Hepatocyte (in vitro differentiated cells): Measurements from ENCODE around the gene DUSP16.

Source experiments
- EZH2 ChIP-seq: fragments of 200-600 bp; sonication (generic); IDR thresholded peaks from 2 replicates; pipeline ENCODE4 v1.6.1; 2016; ENCODE audit warnings: antibody characterized with exemption, mild to moderate bottlenecking, borderline replicate concordance
- EZH2phosphoT487 ChIP-seq: fragments of 200-600 bp; sonication (generic); IDR thresholded peaks from one replicate; pipeline ENCODE4 v1.6.1; 2018; ENCODE audit warnings: antibody characterized with exemption, mild to moderate bottlenecking, low read depth, moderate library complexity; ENCODE audit not compliant: unreplicated experiment, severe bottlenecking
- TF ChIP-seq, protein P1 (sequence below): fragments of 200-600 bp; sonication (generic); IDR thresholded peaks from 2 replicates; pipeline ENCODE4 v1.5.1; 2016; ENCODE audit warnings: antibody characterized with exemption, mild to moderate bottlenecking; ENCODE audit not compliant: poor library complexity

DNA sequence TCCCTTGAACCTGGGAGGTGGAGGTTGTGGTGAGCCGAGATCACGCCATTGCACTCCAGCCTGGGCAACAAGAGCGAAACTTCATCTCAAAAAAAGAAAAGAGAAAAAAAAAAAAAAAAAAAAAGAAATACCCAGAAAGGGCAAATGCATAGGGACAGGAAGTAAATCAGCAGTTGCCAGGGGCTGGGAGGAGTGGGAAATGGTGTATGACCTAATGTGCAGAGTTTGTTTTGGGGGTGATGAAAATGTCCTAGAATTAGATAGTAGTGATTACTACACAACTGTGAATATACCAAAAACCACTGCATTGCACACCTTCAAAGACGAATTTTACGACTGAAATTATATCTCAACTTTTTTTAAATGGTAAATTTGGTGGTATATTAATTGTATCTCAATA, 20.4 kb downstream of the DUSP16 start:
- TF ChIP-seq, protein P1, sequence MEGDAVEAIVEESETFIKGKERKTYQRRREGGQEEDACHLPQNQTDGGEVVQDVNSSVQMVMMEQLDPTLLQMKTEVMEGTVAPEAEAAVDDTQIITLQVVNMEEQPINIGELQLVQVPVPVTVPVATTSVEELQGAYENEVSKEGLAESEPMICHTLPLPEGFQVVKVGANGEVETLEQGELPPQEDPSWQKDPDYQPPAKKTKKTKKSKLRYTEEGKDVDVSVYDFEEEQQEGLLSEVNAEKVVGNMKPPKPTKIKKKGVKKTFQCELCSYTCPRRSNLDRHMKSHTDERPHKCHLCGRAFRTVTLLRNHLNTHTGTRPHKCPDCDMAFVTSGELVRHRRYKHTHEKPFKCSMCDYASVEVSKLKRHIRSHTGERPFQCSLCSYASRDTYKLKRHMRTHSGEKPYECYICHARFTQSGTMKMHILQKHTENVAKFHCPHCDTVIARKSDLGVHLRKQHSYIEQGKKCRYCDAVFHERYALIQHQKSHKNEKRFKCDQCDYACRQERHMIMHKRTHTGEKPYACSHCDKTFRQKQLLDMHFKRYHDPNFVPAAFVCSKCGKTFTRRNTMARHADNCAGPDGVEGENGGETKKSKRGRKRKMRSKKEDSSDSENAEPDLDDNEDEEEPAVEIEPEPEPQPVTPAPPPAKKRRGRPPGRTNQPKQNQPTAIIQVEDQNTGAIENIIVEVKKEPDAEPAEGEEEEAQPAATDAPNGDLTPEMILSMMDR, result no peak
- no peak for TF ChIP-seq EZH2
- no peak for TF ChIP-seq EZH2phosphoT487
